Lower leg skin (tissue), 4 donors: Measurements from ENCODE around the gene GNG12. TPM values are rescaled to one million over a fixed set of nuclear protein-coding genes. Genes with fewer than 3 reads are reported as not detected.

Experiments used
- DNase-seq, 2 donors: peaks; one replicate each; pipeline ENCODE4 v3.0.0-alpha.2; 2019; ENCODE audit warnings: low spot score in 2 of 2
- H3K4me3 ChIP-seq: fragments of 200-600 bp; sonication (generic); 2 replicates; pipeline ENCODE4 v1.5.1; 2017; ENCODE audit warnings: mild to moderate bottlenecking, low read depth; ENCODE audit not compliant: poor library complexity, severe bottlenecking
- CTCF ChIP-seq, 3 donors: fragments of 450-650 bp; IDR thresholded peaks; one replicate each; pipeline ENCODE4 v1.5.1; 2016; ENCODE audit warnings: antibody characterized with exemption in 3 of 3, mild to moderate bottlenecking in 3 of 3, moderate library complexity in 2 of 3
- POLR2A ChIP-seq, 2 donors: fragments of 450-650 bp; IDR thresholded peaks; one replicate each; pipeline ENCODE4 v1.6.1; 2016 to 2017; ENCODE audit warnings: antibody characterized with exemption in 2 of 2, mild to moderate bottlenecking in 1 of 2, moderate library complexity in 1 of 2
- WGBS, 2 donors: methylation state at CpG; one replicate each; pipeline ENCODE4 v1.1.5; 2018; 5-methylcytosine and 5-hydroxymethylcytosine counted together
- intact Hi-C: fragments of 100-400 bp; cut with DNase I; formaldehyde crosslinking; loops from one replicate; pipeline ENCODE4 v1.15.0; 2023; ENCODE audit warnings: low total_unique reads
- total RNA-seq, 4 donors: library from RNA; depleted of rRNA; stranded (reverse); fragments of >200 nt; gene quantifications; one replicate each; pipeline ENCODE4 v1.1.0, GENCODE V29; 2016

GNG12 gene
- total RNA-seq, 4 donors from 2014 or later: 89.7 to 113 (median 99.2) TPM

- WGBS, 2 donors: 99 to 100% methylated on average over 2 of the region's 2 CpGs
- intact Hi-C loops: loop anchor here (10.0 kb wide), 1 partner anchor 70 kb away; the partner anchor contains the start of gene GADD45A
- TF ChIP-seq POLR2A (IDR thresholded peaks at IDR 0.05): no peak
- no peak for TF ChIP-seq CTCF (IDR thresholded peaks at IDR 0.05)
- H3K4me3 ChIP-seq: no peak overlapping the region
- no peak for DNase-seq
Measured at GRCh38 chr1:67755160-67755559, 78.1 kb downstream of the GNG12 start.

GRCh38 chr1:67754526-67754920 is 78.7 kb downstream of the GNG12 start:
- DNase-seq: no peak
- intact Hi-C loops: loop anchor here (10.0 kb wide), 1 partner anchor 70 kb away; the partner anchor contains the start of gene GADD45A
- TF ChIP-seq CTCF (IDR thresholded peaks at IDR 0.05): no peak
- TF ChIP-seq POLR2A (IDR thresholded peaks at IDR 0.05): no peak
- WGBS, 2 donors: 82 to 93% methylated on average over 4 of the region's 4 CpGs
- no peak overlapping the region for H3K4me3 ChIP-seq

GRCh38 chr1:67753776-67754525 is 79.3 kb downstream of the GNG12 start:
- no peak for DNase-seq
- TF ChIP-seq POLR2A (IDR thresholded peaks at IDR 0.05): no peak
- TF ChIP-seq CTCF (IDR thresholded peaks at IDR 0.05): no peak
- intact Hi-C loops: loop anchor here (10.0 kb wide), 1 partner anchor 69 kb away; the partner anchor contains the start of gene GADD45A
- 77 to 78% methylated on average over 17 of the region's 17 CpGs for WGBS, 2 donors
- H3K4me3 ChIP-seq: no peak overlapping the region

GRCh38 chr1:67752306-67752705 is 81.0 kb downstream of the GNG12 start:
- no peak for DNase-seq
- H3K4me3 ChIP-seq: no peak overlapping the region
- WGBS, 2 donors: 37 to 57% methylated on average over 2 of the region's 2 CpGs
- TF ChIP-seq POLR2A (IDR thresholded peaks at IDR 0.05) (no peak), CTCF (IDR thresholded peaks at IDR 0.05) (no peak)
- intact Hi-C loops: loop anchor here (10.0 kb wide), 1 partner anchor 68 kb away; the partner anchor contains the start of gene GADD45A

GRCh38 chr1:67750691-67751054 is 82.6 kb downstream of the GNG12 start:
- TF ChIP-seq CTCF (IDR thresholded peaks at IDR 0.05) (no peak), POLR2A (IDR thresholded peaks at IDR 0.05) (no peak)
- 38 to 40% methylated on average over 1 of the region's 1 CpG for WGBS, 2 donors
- DNase-seq: no peak
- intact Hi-C loops: loop anchor here (10.0 kb wide), 1 partner anchor 66 kb away; the partner anchor contains the start of gene GADD45A
- H3K4me3 ChIP-seq: no peak overlapping the region
